NCI-H2196 (cell line): Measurements from ENCODE around the gene CFAP74.

Experiments used
- DNase-seq: peaks from one replicate; lab custom pipeline; 2025; ENCODE audit not compliant: unreplicated experiment; lab: John Stamatoyannopoulos, UW

The CFAP74 gene

GRCh38 chr1:2019571-2020309 lies 16.2 kb upstream of the CFAP74 start:
- no peak for DNase-seq

- peak; percentile 61 for DNase-seq
These were observed 15.6 kb upstream of the CFAP74 start, which contains the start of gene GABRD for GRCh38 chr1:2019172-2019543. Gene GABRD, plus strand, starts transcription at chr1:2019345. Its CDS starts 79 bp downstream, at chr1:2019424.

GRCh38 chr1:2018217-2019171 lies 14.9 kb upstream of the CFAP74 start:
- no peak for DNase-seq

- DNase-seq: no peak
These were observed 12.5 kb upstream of the CFAP74 start for GRCh38 chr1:2016123-2016522.

- DNase-seq: no peak
These were observed 11.5 kb upstream of the CFAP74 start for GRCh38 chr1:2014741-2015735.

GRCh38 chr1:2014181-2014580 lies 10.6 kb upstream of the CFAP74 start:
- DNase-seq: no peak

GRCh38 chr1:2009101-2010053 lies 5.8 kb upstream of the CFAP74 start:
- no peak for DNase-seq

- no peak for DNase-seq
These were observed 1.3 kb upstream of the CFAP74 start for GRCh38 chr1:2004856-2005255.

- DNase-seq: no peak
These were observed 1.7 kb downstream of the CFAP74 start for GRCh38 chr1:2001773-2002411.

GRCh38 chr1:2000850-2001249 lies 2.7 kb downstream of the CFAP74 start:
- no peak for DNase-seq

- no peak for DNase-seq
These were observed 3.2 kb downstream of the CFAP74 start for GRCh38 chr1:2000432-2000831.

- no peak for DNase-seq
These were observed 6.0 kb downstream of the CFAP74 start for GRCh38 chr1:1997576-1997975.

- DNase-seq: no peak
These were observed 7.4 kb downstream of the CFAP74 start for GRCh38 chr1:1996207-1996651.

GRCh38 chr1:1994536-1994935 lies 9.1 kb downstream of the CFAP74 start:
- no peak for DNase-seq

- no peak for DNase-seq
These were observed 13.4 kb downstream of the CFAP74 start for GRCh38 chr1:1990222-1990621.

GRCh38 chr1:1989789-1990188 lies 13.8 kb downstream of the CFAP74 start:
- DNase-seq: no peak

GRCh38 chr1:1989102-1989542 lies 14.5 kb downstream of the CFAP74 start:
- DNase-seq: no peak

- no peak for DNase-seq
These were observed 15.3 kb downstream of the CFAP74 start for GRCh38 chr1:1988061-1988945.
